GM18873 (cell line): ENCODE results near the gene INPP5K.
"Not testable (repeated sequence)": the region's sequence is repeated elsewhere in the genome, so short reads cannot be mapped to it uniquely, and the experiment has no call there.

Experiments
- ATAC-seq: cut with Tn5 transposase; IDR thresholded peaks from one replicate; pipeline ENCODE4 v1.9.1; 2021; ENCODE audit warnings: mild to moderate bottlenecking, moderate library complexity, moderate number of reproducible peaks; ENCODE audit not compliant: unreplicated experiment, low FRiP score

The INPP5K gene

GRCh38 chr17:1516388-1517161, at the start of gene INPP5K:
INPP5K (minus strand) TSS chr17:1516612; CDS start chr17:1516499, 113 bp downstream.
- ATAC-seq: peak; percentile 81

- ATAC-seq: no peak
Observed at GRCh38 chr17:1565877-1566276, 49.5 kb upstream of the INPP5K start.

GRCh38 chr17:1563786-1564613, 47.6 kb upstream of the INPP5K start:
- ATAC-seq: no peak

- ATAC-seq: not testable (repeated sequence)
Observed at GRCh38 chr17:1563471-1563785, 47.0 kb upstream of the INPP5K start.

GRCh38 chr17:1562176-1562643, 45.8 kb upstream of the INPP5K start:
- ATAC-seq: no peak

GRCh38 chr17:1561420-1562175, 45.2 kb upstream of the INPP5K start:
- ATAC-seq: no peak

GRCh38 chr17:1560858-1561355, 44.5 kb upstream of the INPP5K start:
- no peak for ATAC-seq

GRCh38 chr17:1560101-1560857, 43.9 kb upstream of the INPP5K start:
- ATAC-seq: no peak

- ATAC-seq: no peak
Observed at GRCh38 chr17:1559047-1560043, 42.9 kb upstream of the INPP5K start.

GRCh38 chr17:1558401-1558800, 42.0 kb upstream of the INPP5K start:
- no peak for ATAC-seq

GRCh38 chr17:1557355-1558095, 41.1 kb upstream of the INPP5K start:
- no peak for ATAC-seq

GRCh38 chr17:1555651-1556471, 39.4 kb upstream of the INPP5K start:
- ATAC-seq: no peak

GRCh38 chr17:1554751-1555540, 38.5 kb upstream of the INPP5K start:
- no peak for ATAC-seq

- no peak for ATAC-seq
Observed at GRCh38 chr17:1553354-1554266, 37.2 kb upstream of the INPP5K start.

- no peak for ATAC-seq
Observed at GRCh38 chr17:1552932-1553331, 36.5 kb upstream of the INPP5K start.

GRCh38 chr17:1551741-1552140, 35.3 kb upstream of the INPP5K start:
- no peak for ATAC-seq
